Measurements from ENCODE around the gene IKZF5.

The IKZF5 gene

GRCh38 chr10:123008355-123009104 lies at the start of gene IKZF5, which contains the start of gene ACADSB (continued):
- TF ChIP-seq SALL2 (tag by site-specific recombination; IDR thresholded peaks at IDR 0.05; ENCODE audit: borderline replicate concordance) (no peak), ZBTB21 (tag by site-specific recombination; IDR thresholded peaks at IDR 0.05) (peak; percentile 82), ZNF10 (tag by site-specific recombination; IDR thresholded peaks at IDR 0.05) (peak; percentile 85), GLI2 (tag by site-specific recombination; IDR thresholded peaks at IDR 0.05; ENCODE audit: borderline replicate concordance, low read depth) (no peak), HOXC10 (CRISPR knock-in tag; IDR thresholded peaks at IDR 0.05) (no peak), ZNF302 (tag by site-specific recombination; IDR thresholded peaks at IDR 0.05; ENCODE audit: low read depth) (no peak), YY2 (tag by site-specific recombination; IDR thresholded peaks at IDR 0.05) (peak; percentile 95), ZFP37 (tag by site-specific recombination; IDR thresholded peaks at IDR 0.05) (peak; percentile 95), ZNF394 (tag by site-specific recombination; IDR thresholded peaks at IDR 0.05; ENCODE audit: borderline replicate concordance) (peak; percentile 50; the same call in 1 of the 2 replicates), ZNF654 (tag by site-specific recombination; IDR thresholded peaks at IDR 0.05; ENCODE audit: low read depth) (no peak), ZNF404 (tag by site-specific recombination; IDR thresholded peaks at IDR 0.05) (peak; percentile 48; the same call in 1 of the 2 replicates), PRDM4 (tag by site-specific recombination; IDR thresholded peaks at IDR 0.05) (0 out of 2 replicates have a peak, but pooled peaks have one; percentile 9), ZNF16 (tag by site-specific recombination; IDR thresholded peaks at IDR 0.05; ENCODE audit: low read depth) (no peak), KLF16 (tag by site-specific recombination; IDR thresholded peaks at IDR 0.05) (peak; percentile 95), ZNF596 (tag by site-specific recombination; IDR thresholded peaks at IDR 0.05) (no peak), ZBTB17 (tag by site-specific recombination; IDR thresholded peaks at IDR 0.05) (peak; percentile 30; the same call in 1 of the 2 replicates), ZNF366 (tag by site-specific recombination; conservative IDR thresholded peaks at IDR 0.05) (no peak), SCRT1 (tag by site-specific recombination; IDR thresholded peaks at IDR 0.05; ENCODE audit: borderline replicate concordance) (peak; percentile 95), ZNF624 (tag by site-specific recombination; IDR thresholded peaks at IDR 0.05) (no peak), KLF8 (tag by site-specific recombination; IDR thresholded peaks at IDR 0.05) (peak; percentile 99), ZNF660 (tag by site-specific recombination; IDR thresholded peaks at IDR 0.05) (peak; percentile 48; the same call in 1 of the 2 replicates), ZNF155 (tag by site-specific recombination; IDR thresholded peaks at IDR 0.05) (no peak), FEZF1 (tag by site-specific recombination; IDR thresholded peaks at IDR 0.05) (no peak), SP3 (tag by site-specific recombination; IDR thresholded peaks at IDR 0.05) (peak; percentile 99), ZNF157 (tag by site-specific recombination; IDR thresholded peaks at IDR 0.05) (no peak)
- TF ChIP-seq, protein P1, sequence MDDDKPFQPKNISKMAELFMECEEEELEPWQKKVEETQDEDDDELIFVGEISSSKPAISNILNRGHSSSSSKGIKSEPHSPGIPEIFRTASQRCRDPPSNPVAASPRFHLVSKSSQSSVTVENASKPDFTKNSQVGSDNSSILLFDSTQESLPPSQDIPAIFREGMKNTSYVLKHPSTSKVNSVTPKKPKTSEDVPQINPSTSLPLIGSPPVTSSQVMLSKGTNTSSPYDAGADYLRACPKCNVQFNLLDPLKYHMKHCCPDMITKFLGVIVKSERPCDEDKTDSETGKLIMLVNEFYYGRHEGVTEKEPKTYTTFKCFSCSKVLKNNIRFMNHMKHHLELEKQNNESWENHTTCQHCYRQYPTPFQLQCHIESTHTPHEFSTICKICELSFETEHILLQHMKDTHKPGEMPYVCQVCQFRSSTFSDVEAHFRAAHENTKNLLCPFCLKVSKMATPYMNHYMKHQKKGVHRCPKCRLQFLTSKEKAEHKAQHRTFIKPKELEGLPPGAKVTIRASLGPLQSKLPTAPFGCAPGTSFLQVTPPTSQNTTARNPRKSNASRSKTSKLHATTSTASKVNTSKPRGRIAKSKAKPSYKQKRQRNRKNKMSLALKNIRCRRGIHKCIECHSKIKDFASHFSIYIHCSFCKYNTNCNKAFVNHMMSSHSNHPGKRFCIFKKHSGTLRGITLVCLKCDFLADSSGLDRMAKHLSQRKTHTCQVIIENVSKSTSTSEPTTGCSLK (tag by site-specific recombination; IDR thresholded peaks at IDR 0.05): no peak
- TF ChIP-seq, protein P2, sequence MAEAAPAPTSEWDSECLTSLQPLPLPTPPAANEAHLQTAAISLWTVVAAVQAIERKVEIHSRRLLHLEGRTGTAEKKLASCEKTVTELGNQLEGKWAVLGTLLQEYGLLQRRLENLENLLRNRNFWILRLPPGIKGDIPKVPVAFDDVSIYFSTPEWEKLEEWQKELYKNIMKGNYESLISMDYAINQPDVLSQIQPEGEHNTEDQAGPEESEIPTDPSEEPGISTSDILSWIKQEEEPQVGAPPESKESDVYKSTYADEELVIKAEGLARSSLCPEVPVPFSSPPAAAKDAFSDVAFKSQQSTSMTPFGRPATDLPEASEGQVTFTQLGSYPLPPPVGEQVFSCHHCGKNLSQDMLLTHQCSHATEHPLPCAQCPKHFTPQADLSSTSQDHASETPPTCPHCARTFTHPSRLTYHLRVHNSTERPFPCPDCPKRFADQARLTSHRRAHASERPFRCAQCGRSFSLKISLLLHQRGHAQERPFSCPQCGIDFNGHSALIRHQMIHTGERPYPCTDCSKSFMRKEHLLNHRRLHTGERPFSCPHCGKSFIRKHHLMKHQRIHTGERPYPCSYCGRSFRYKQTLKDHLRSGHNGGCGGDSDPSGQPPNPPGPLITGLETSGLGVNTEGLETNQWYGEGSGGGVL (tag by site-specific recombination; IDR thresholded peaks at IDR 0.05): peak; percentile 100
- TF ChIP-seq, protein P3, sequence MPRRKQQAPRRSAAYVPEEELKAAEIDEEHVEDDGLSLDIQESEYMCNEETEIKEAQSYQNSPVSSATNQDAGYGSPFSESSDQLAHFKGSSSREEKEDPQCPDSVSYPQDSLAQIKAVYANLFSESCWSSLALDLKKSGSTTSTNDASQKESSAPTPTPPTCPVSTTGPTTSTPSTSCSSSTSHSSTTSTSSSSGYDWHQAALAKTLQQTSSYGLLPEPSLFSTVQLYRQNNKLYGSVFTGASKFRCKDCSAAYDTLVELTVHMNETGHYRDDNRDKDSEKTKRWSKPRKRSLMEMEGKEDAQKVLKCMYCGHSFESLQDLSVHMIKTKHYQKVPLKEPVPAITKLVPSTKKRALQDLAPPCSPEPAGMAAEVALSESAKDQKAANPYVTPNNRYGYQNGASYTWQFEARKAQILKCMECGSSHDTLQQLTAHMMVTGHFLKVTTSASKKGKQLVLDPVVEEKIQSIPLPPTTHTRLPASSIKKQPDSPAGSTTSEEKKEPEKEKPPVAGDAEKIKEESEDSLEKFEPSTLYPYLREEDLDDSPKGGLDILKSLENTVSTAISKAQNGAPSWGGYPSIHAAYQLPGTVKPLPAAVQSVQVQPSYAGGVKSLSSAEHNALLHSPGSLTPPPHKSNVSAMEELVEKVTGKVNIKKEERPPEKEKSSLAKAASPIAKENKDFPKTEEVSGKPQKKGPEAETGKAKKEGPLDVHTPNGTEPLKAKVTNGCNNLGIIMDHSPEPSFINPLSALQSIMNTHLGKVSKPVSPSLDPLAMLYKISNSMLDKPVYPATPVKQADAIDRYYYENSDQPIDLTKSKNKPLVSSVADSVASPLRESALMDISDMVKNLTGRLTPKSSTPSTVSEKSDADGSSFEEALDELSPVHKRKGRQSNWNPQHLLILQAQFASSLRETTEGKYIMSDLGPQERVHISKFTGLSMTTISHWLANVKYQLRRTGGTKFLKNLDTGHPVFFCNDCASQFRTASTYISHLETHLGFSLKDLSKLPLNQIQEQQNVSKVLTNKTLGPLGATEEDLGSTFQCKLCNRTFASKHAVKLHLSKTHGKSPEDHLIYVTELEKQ (tag by site-specific recombination; IDR thresholded peaks at IDR 0.05; ENCODE audit: borderline replicate concordance): 0 out of 2 replicates have a peak, but pooled peaks have one; percentile 8
- TF ChIP-seq, protein P4, sequence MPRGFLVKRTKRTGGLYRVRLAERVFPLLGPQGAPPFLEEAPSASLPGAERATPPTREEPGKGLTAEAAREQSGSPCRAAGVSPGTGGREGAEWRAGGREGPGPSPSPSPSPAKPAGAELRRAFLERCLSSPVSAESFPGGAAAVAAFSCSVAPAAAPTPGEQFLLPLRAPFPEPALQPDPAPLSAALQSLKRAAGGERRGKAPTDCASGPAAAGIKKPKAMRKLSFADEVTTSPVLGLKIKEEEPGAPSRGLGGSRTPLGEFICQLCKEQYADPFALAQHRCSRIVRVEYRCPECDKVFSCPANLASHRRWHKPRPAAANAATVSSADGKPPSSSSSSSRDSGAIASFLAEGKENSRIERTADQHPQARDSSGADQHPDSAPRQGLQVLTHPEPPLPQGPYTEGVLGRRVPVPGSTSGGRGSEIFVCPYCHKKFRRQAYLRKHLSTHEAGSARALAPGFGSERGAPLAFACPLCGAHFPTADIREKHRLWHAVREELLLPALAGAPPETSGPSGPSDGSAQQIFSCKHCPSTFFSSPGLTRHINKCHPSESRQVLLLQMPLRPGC (tag by site-specific recombination; IDR thresholded peaks at IDR 0.05): peak; percentile 31; the same call in 1 of the 2 replicates

All from HEK293 (cell line).